ENCODE data around the gene CCDC82.

The CCDC82 gene

GRCh38 chr11:96361778-96362177, 27.9 kb downstream of the CCDC82 start:
- DNase-seq (ENCODE audit: low read depth): no peak

- no peak for DNase-seq (ENCODE audit: low read depth)
Measured at GRCh38 chr11:96358321-96358720, 31.4 kb downstream of the CCDC82 start.

GRCh38 chr11:96357794-96358193, 31.9 kb downstream of the CCDC82 start:
- no peak for DNase-seq (ENCODE audit: low read depth)

- no peak for DNase-seq (ENCODE audit: low read depth)
Measured at GRCh38 chr11:96356848-96357247, 32.9 kb downstream of the CCDC82 start.

GRCh38 chr11:96342961-96343711, 46.6 kb downstream of the CCDC82 start, which contains the start of gene MAML2:
Gene MAML2 (minus strand): TSS chr11:96343195. CDS start chr11:96341895, 1,300 bp downstream.
- peak; percentile 93 for DNase-seq (ENCODE audit: low read depth)

GRCh38 chr11:96342014-96342960, 47.4 kb downstream of the CCDC82 start:
- no peak for DNase-seq (ENCODE audit: low read depth)

GRCh38 chr11:96341211-96342013, 48.3 kb downstream of the CCDC82 start:
- DNase-seq (ENCODE audit: low read depth): peak; percentile 47

GRCh38 chr11:96340555-96340885, 49.2 kb downstream of the CCDC82 start:
- DNase-seq (ENCODE audit: low read depth): no peak

GRCh38 chr11:96339706-96340554, 49.8 kb downstream of the CCDC82 start:
- DNase-seq (ENCODE audit: low read depth): no peak

- peak; percentile 13 for DNase-seq (ENCODE audit: low read depth)
Measured at GRCh38 chr11:96338910-96339705, 50.6 kb downstream of the CCDC82 start.

GRCh38 chr11:96337541-96338431, 51.9 kb downstream of the CCDC82 start:
- no peak for DNase-seq (ENCODE audit: low read depth)

- DNase-seq (ENCODE audit: low read depth): no peak
Measured at GRCh38 chr11:96335388-96335787, 54.3 kb downstream of the CCDC82 start.

GRCh38 chr11:96334219-96334618, 55.5 kb downstream of the CCDC82 start:
- no peak for DNase-seq (ENCODE audit: low read depth)

GRCh38 chr11:96333191-96333719, 56.5 kb downstream of the CCDC82 start:
- DNase-seq (ENCODE audit: low read depth): no peak

- no peak for DNase-seq (ENCODE audit: low read depth)
Measured at GRCh38 chr11:96332126-96332771, 57.5 kb downstream of the CCDC82 start.

- no peak for DNase-seq (ENCODE audit: low read depth)
Measured at GRCh38 chr11:96331699-96332116, 58.0 kb downstream of the CCDC82 start.

GRCh38 chr11:96330511-96330859, 59.2 kb downstream of the CCDC82 start:
- no peak for DNase-seq (ENCODE audit: low read depth)

GRCh38 chr11:96329855-96330510, 59.7 kb downstream of the CCDC82 start:
- DNase-seq (ENCODE audit: low read depth): no peak
